HCT116 (cell line): ENCODE results near the gene SCN2A. TPM values are rescaled to one million over a fixed set of nuclear protein-coding genes. Genes with fewer than 3 reads are reported as not detected.

ENCODE experiments used
- ATAC-seq: fragments of 200-7000 bp; cut with Tn5 transposase; 2 replicates; pipeline ENCODE4 v1.9.1; 2020; ENCODE audit warnings: mild to moderate bottlenecking, moderate library complexity
- BruUV-seq: library from RNA; stranded (reverse); fragments of 400-500 nt; replicated peaks from 2 replicates; lab custom pipeline; 2021; lab: Mats Ljungman, UMichigan
- CTCF ChIA-PET: fragments of 300-600 bp; sonication (Branson Sonifier 250); formaldehyde crosslinking; loops from one replicate; lab custom pipeline; 2021; ENCODE audit warnings: antibody characterized with exemption; lab: Charles Lee
- POLR2A ChIA-PET: fragments of 300-600, 350-600 bp; sonication (Branson Sonifier 250); formaldehyde crosslinking; loops from one replicate; lab custom pipeline; 2021; ENCODE audit warnings: antibody characterized with exemption; lab: Charles Lee
- RAD21 ChIA-PET, 2 experiments: fragments of 300-600 bp; sonication (Branson Sonifier 250); formaldehyde crosslinking; loops; one replicate each; lab custom pipeline; 2023; ENCODE audit warnings: low total read pairs in 2 of 2; ENCODE audit not compliant: uncharacterized antibody in 2 of 2, unreplicated experiment in 2 of 2, low non-redundant PET in 1 of 2; lab: Charles Lee
- DNase-seq: peaks from one replicate; pipeline ENCODE4 v3.0.0-alpha.2; 2010; ENCODE audit warnings: low read depth, low spot score
- H2AFZ ChIP-seq: fragments of 200-600 bp; shearing (Covaris generic), sonication (generic); 2 replicates; pipeline ENCODE4 v1.6.1; 2017; ENCODE audit warnings: low read depth, mixed run types, mixed read lengths, antibody characterized with exemption, low read length; ENCODE audit not compliant: poor library complexity, severe bottlenecking
- H3K27ac ChIP-seq: 2 replicates; pipeline ENCODE4 v1.5.1; 2012; ENCODE audit warnings: low read depth, low read length
- H3K27me3 ChIP-seq: fragments of 200-600 bp; sonication (generic); 2 replicates; pipeline ENCODE4 v1.6.1; 2016; ENCODE audit warnings: mixed run types, low read length, mixed read lengths; ENCODE audit not compliant: insufficient read depth
- H3K36me3 ChIP-seq, 2 experiments: fragments of 200-500 bp in 1 of 2; fragments of 200-600 bp in 1 of 2; sonication (Bioruptor generic) in 1 of 2; sonication (generic) in 1 of 2; 2 replicates each; pipeline versions ENCODE4 v1.5.1 to v1.6.1; 2014 to 2016; ENCODE audit warnings: low read length in 2 of 2, inconsistent platforms in 1 of 2, mixed read lengths in 1 of 2, mixed run types in 1 of 2; ENCODE audit not compliant: insufficient read depth in 2 of 2, control insufficient read depth in 1 of 2
- H3K4me1 ChIP-seq, 2 experiments: fragments of 200-600 bp in 1 of 2; sonication (generic) in 1 of 2; 2 replicates each; pipeline versions ENCODE4 v1.5.1 to v1.6.1; 2012 to 2017; ENCODE audit warnings: low read length in 2 of 2, inconsistent platforms in 1 of 2, mild to moderate bottlenecking in 1 of 2, mixed read lengths in 1 of 2, mixed run types in 1 of 2, moderate library complexity in 1 of 2; ENCODE audit not compliant: insufficient read depth in 2 of 2, control insufficient read depth in 1 of 2
- H3K4me2 ChIP-seq: fragments of 200-600 bp; sonication (generic); 2 replicates; pipeline ENCODE4 v1.6.1; 2017; ENCODE audit warnings: mixed run types, low read length, mixed read lengths
- H3K4me3 ChIP-seq, 2 experiments: fragments of 200-600 bp in 1 of 2; sonication (generic) in 1 of 2; replicated peaks in 1 of 2; 2 replicates each; pipeline ENCODE4 v1.5.1; 2011 to 2016; ENCODE audit warnings: low read length in 2 of 2, control low read depth in 1 of 2, low read depth in 1 of 2, mild to moderate bottlenecking in 1 of 2, mixed read lengths in 1 of 2, mixed run types in 1 of 2
- H3K79me2 ChIP-seq: fragments of 200-600 bp; sonication (generic); 2 replicates; pipeline ENCODE4 v1.6.1; 2017; ENCODE audit warnings: mild to moderate bottlenecking, mixed run types, low read length, moderate library complexity, mixed read lengths; ENCODE audit not compliant: insufficient read depth
- H3K9ac ChIP-seq: fragments of 200-600 bp; sonication (generic); 2 replicates; pipeline ENCODE4 v1.6.1; 2016; ENCODE audit warnings: low read length, mixed read lengths
- H3K9me2 ChIP-seq: fragments of 200-600 bp; sonication (generic), shearing (Covaris generic); 2 replicates; pipeline ENCODE4 v1.6.1; 2017; ENCODE audit warnings: mixed run types, mild to moderate bottlenecking, moderate library complexity; ENCODE audit not compliant: insufficient read depth
- H3K9me3 ChIP-seq, 2 experiments: fragments of 200-500 bp in 1 of 2; fragments of 200-600 bp in 1 of 2; sonication (Bioruptor generic) in 1 of 2; sonication (generic) in 1 of 2; 2 replicates each; pipeline ENCODE4 v1.6.1; 2014 to 2017; ENCODE audit warnings: low read length in 2 of 2, mixed read lengths in 2 of 2, inconsistent platforms in 1 of 2, low read depth in 1 of 2, mild to moderate bottlenecking in 1 of 2, mixed run types in 1 of 2, moderate library complexity in 1 of 2; ENCODE audit not compliant: control insufficient read depth in 1 of 2, insufficient read depth in 1 of 2
- H4K20me1 ChIP-seq: fragments of 200-600 bp; sonication (generic), shearing (Covaris generic); 2 replicates; pipeline ENCODE4 v1.6.1; 2017; ENCODE audit warnings: mixed run types, mild to moderate bottlenecking, moderate library complexity; ENCODE audit not compliant: insufficient read depth
- CBX3 ChIP-seq: IDR thresholded peaks from 2 replicates; pipeline ENCODE4 v1.6.1; 2012; ENCODE audit warnings: low read depth
- CEBPB ChIP-seq: IDR thresholded peaks from 2 replicates; pipeline ENCODE4 v1.6.1; 2012; ENCODE audit warnings: low read depth
- ELF1 ChIP-seq: IDR thresholded peaks from 2 replicates; pipeline ENCODE4 v1.6.1; 2012; ENCODE audit warnings: low read depth, borderline replicate concordance
- EZH2 ChIP-seq: fragments of 200-600 bp; sonication (generic); IDR thresholded peaks from 2 replicates; pipeline ENCODE4 v1.6.1; 2017; ENCODE audit warnings: antibody characterized with exemption, mixed run types
- JUND ChIP-seq: IDR thresholded peaks from 2 replicates; pipeline ENCODE4 v1.6.1; 2012
- POLR2A ChIP-seq: IDR thresholded peaks from 2 replicates; pipeline ENCODE4 v1.7.0; 2011; ENCODE audit warnings: borderline replicate concordance; ENCODE audit not compliant: insufficient read depth, insufficient read length; ENCODE audit errors: extremely low read depth
- YY1 ChIP-seq: IDR thresholded peaks from 2 replicates; pipeline ENCODE4 v1.6.1; 2011; ENCODE audit warnings: low read length, low read depth, moderate library complexity, mild to moderate bottlenecking; ENCODE audit not compliant: insufficient replicate concordance; ENCODE audit errors: extremely low read depth
- ZNF274 ChIP-seq: fragments of 200-500 bp; sonication (Bioruptor generic); IDR thresholded peaks from 2 replicates; pipeline ENCODE4 v1.6.1; 2014; ENCODE audit warnings: mild to moderate bottlenecking, low read depth, low read length, inconsistent platforms
- intact Hi-C: fragments of 100-400 bp; cut with micrococcal nuclease; formaldehyde crosslinking; loops from 2 replicates; pipeline ENCODE4 v1.10.0; 2022
- total RNA-seq: library from RNA; stranded (reverse); gene quantifications from one replicate; pipeline ENCODE4 v1.2.1, GENCODE V29; 2021; ENCODE audit not compliant: unreplicated experiment
- TF ChIP-seq, protein P1 (sequence below), 3 experiments: fragments of 200-600 bp in 1 of 3; sonication (generic) in 1 of 3; IDR thresholded peaks in 2 of 3; conservative IDR thresholded peaks in 1 of 3; 2 replicates each; pipeline ENCODE4 v1.5.1; 2012 to 2017; ENCODE audit warnings: low read depth in 2 of 3, low read length in 2 of 3, antibody characterized with exemption in 1 of 3, borderline replicate concordance in 1 of 3, control low read depth in 1 of 3, mild to moderate bottlenecking in 1 of 3, mixed read lengths in 1 of 3, mixed run types in 1 of 3, moderate library complexity in 1 of 3; ENCODE audit not compliant: insufficient read depth in 1 of 3
- TF ChIP-seq, protein P2 (sequence below): IDR thresholded peaks from 2 replicates; pipeline ENCODE4 v1.6.1; 2011; ENCODE audit warnings: mild to moderate bottlenecking, low read length, moderate library complexity; ENCODE audit not compliant: insufficient replicate concordance; ENCODE audit errors: extremely low read depth
- TF ChIP-seq, protein P3 (sequence below): IDR thresholded peaks from 2 replicates; pipeline ENCODE4 v1.6.1; 2012; ENCODE audit warnings: low read depth
- TF ChIP-seq, protein P4 (sequence below): IDR thresholded peaks from 2 replicates; pipeline ENCODE4 v1.6.1; 2012
- TF ChIP-seq, protein P5 (sequence below): IDR thresholded peaks from 2 replicates; pipeline ENCODE4 v1.6.1; 2012

The SCN2A gene
- total RNA-seq, 1 experiment from 2014 or later: 0.25 TPM

DNA sequence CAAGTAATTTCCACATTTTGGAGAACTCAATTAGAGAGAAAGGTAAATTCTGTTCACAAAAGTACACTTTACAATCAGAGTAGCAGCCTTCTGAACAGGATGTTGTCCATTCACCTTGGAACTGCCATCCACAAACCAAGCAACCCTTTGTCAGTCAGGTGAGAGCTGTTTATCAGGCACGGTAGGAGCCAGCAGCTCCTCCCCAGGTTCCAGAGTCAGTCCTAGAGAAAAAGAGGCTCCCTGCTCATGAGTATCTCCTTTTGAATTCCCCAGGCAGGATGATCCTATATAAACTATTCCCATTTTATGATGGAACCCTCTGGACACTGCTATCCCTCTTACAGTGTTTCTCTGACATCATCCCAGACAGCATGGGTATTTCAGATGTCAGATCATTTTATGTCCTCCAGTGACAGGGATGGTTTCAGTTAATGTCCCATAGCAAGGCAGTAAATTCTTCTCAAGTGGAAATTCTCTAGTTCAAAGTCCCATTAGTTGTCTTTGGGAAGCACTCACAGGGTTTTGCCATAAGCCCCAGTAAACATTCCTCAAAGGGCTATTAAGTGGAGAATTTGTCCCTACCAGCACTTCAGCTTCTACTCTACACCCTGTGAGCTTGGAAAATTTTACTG is 195.8 kb downstream of the SCN2A start:
- H3K9me2 ChIP-seq: no peaks in the 10 kb centered on the region
- CTCF ChIA-PET: no interaction called here
- intact Hi-C loops: no loop called here
- RAD21 ChIA-PET: no interaction called here
- BruUV-seq: no TSS peak
- no peak overlapping the region for H3K9ac ChIP-seq
- H3K79me2 ChIP-seq: no peaks in the 10 kb centered on the region
- H3K27ac ChIP-seq: no peak overlapping the region
- H3K27me3 ChIP-seq: no peaks in the 10 kb centered on the region
- no peaks in the 10 kb centered on the region for H4K20me1 ChIP-seq
- no peak overlapping the region for H3K4me2 ChIP-seq
- H3K4me3 ChIP-seq: no peak overlapping the region
- no peak for ATAC-seq
- no peak overlapping the region for H2AFZ ChIP-seq
- no peak for TF ChIP-seq CBX3
- no peak for TF ChIP-seq CEBPB
- TF ChIP-seq, protein P1, sequence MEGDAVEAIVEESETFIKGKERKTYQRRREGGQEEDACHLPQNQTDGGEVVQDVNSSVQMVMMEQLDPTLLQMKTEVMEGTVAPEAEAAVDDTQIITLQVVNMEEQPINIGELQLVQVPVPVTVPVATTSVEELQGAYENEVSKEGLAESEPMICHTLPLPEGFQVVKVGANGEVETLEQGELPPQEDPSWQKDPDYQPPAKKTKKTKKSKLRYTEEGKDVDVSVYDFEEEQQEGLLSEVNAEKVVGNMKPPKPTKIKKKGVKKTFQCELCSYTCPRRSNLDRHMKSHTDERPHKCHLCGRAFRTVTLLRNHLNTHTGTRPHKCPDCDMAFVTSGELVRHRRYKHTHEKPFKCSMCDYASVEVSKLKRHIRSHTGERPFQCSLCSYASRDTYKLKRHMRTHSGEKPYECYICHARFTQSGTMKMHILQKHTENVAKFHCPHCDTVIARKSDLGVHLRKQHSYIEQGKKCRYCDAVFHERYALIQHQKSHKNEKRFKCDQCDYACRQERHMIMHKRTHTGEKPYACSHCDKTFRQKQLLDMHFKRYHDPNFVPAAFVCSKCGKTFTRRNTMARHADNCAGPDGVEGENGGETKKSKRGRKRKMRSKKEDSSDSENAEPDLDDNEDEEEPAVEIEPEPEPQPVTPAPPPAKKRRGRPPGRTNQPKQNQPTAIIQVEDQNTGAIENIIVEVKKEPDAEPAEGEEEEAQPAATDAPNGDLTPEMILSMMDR (IDR thresholded peaks at IDR 0.05 in 2 of 3, conservative IDR thresholded peaks at IDR 0.05 in 1 of 3; ENCODE audit: borderline replicate concordance in 1 of 3, insufficient read depth in 1 of 3, low read depth in 2 of 3, low read length in 2 of 3): no peak
- no peak for TF ChIP-seq POLR2A
- TF ChIP-seq JUND: no peak
- TF ChIP-seq EZH2: no peak
- no peak for TF ChIP-seq ZNF274
- POLR2A ChIA-PET: no interaction called here
- H3K4me1 ChIP-seq: no peaks in the 10 kb centered on the region
- H3K9me3 ChIP-seq: no peaks in the 10 kb centered on the region
- no peak for DNase-seq
- no peaks in the 10 kb centered on the region for H3K36me3 ChIP-seq

DNA sequence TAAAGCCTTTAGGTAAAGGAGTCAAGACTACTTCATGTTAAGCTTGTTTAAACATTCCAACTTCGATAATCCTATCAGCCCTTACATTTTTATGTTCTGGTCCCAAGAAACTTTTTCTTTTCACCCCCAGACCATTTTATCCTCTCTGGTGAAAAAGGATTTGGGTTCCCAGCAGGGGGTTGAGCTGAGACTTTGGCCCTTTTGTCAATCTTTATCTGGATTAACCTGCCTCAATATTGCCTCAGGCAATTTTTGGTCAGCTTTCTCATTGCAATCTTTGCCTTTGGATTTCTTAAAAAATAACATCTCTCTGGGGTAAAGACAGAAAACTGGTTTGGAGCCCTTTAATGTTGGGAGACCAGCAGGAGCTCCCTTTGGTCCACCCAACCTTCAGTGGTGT is 196.4 kb downstream of the SCN2A start:
- no peaks in the 10 kb centered on the region for H3K4me1 ChIP-seq
- no peaks in the 10 kb centered on the region for H3K36me3 ChIP-seq
- ChIA-PET POLR2A (no interaction called here), CTCF (no interaction called here), RAD21 (no interaction called here)
- no peak overlapping the region for H3K27ac ChIP-seq
- H3K4me2 ChIP-seq: no peak overlapping the region
- H4K20me1 ChIP-seq: no peaks in the 10 kb centered on the region
- H2AFZ ChIP-seq: no peak overlapping the region
- no peaks in the 10 kb centered on the region for H3K9me2 ChIP-seq
- no peaks in the 10 kb centered on the region for H3K9me3 ChIP-seq
- no peaks in the 10 kb centered on the region for H3K27me3 ChIP-seq
- no TSS peak for BruUV-seq
- ATAC-seq: no peak
- H3K4me3 ChIP-seq: no peak overlapping the region
- intact Hi-C loops: no loop called here
- no peaks in the 10 kb centered on the region for H3K79me2 ChIP-seq
- DNase-seq: no peak
- no peak overlapping the region for H3K9ac ChIP-seq
- TF ChIP-seq, protein P2, sequence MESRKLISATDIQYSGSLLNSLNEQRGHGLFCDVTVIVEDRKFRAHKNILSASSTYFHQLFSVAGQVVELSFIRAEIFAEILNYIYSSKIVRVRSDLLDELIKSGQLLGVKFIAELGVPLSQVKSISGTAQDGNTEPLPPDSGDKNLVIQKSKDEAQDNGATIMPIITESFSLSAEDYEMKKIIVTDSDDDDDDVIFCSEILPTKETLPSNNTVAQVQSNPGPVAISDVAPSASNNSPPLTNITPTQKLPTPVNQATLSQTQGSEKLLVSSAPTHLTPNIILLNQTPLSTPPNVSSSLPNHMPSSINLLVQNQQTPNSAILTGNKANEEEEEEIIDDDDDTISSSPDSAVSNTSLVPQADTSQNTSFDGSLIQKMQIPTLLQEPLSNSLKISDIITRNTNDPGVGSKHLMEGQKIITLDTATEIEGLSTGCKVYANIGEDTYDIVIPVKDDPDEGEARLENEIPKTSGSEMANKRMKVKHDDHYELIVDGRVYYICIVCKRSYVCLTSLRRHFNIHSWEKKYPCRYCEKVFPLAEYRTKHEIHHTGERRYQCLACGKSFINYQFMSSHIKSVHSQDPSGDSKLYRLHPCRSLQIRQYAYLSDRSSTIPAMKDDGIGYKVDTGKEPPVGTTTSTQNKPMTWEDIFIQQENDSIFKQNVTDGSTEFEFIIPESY: no peak
- TF ChIP-seq, protein P3, sequence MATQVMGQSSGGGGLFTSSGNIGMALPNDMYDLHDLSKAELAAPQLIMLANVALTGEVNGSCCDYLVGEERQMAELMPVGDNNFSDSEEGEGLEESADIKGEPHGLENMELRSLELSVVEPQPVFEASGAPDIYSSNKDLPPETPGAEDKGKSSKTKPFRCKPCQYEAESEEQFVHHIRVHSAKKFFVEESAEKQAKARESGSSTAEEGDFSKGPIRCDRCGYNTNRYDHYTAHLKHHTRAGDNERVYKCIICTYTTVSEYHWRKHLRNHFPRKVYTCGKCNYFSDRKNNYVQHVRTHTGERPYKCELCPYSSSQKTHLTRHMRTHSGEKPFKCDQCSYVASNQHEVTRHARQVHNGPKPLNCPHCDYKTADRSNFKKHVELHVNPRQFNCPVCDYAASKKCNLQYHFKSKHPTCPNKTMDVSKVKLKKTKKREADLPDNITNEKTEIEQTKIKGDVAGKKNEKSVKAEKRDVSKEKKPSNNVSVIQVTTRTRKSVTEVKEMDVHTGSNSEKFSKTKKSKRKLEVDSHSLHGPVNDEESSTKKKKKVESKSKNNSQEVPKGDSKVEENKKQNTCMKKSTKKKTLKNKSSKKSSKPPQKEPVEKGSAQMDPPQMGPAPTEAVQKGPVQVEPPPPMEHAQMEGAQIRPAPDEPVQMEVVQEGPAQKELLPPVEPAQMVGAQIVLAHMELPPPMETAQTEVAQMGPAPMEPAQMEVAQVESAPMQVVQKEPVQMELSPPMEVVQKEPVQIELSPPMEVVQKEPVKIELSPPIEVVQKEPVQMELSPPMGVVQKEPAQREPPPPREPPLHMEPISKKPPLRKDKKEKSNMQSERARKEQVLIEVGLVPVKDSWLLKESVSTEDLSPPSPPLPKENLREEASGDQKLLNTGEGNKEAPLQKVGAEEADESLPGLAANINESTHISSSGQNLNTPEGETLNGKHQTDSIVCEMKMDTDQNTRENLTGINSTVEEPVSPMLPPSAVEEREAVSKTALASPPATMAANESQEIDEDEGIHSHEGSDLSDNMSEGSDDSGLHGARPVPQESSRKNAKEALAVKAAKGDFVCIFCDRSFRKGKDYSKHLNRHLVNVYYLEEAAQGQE: no peak
- TF ChIP-seq, protein P4, sequence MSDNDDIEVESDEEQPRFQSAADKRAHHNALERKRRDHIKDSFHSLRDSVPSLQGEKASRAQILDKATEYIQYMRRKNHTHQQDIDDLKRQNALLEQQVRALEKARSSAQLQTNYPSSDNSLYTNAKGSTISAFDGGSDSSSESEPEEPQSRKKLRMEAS: no peak
- TF ChIP-seq, protein P5, sequence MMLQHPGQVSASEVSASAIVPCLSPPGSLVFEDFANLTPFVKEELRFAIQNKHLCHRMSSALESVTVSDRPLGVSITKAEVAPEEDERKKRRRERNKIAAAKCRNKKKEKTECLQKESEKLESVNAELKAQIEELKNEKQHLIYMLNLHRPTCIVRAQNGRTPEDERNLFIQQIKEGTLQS: no peak
- TF ChIP-seq ELF1: no peak
- no peak for TF ChIP-seq YY1
